GM10266 (cell line): ENCODE data around the gene ZNF219.
"Not testable (repeated sequence)": the region's sequence is repeated elsewhere in the genome, so short reads cannot be mapped to it uniquely, and the experiment has no call there.

ENCODE experiments used
- DNase-seq: peaks from one replicate; pipeline ENCODE4 v3.0.0; 2012; ENCODE audit errors: extremely low spot score
- CTCF ChIP-seq: IDR thresholded peaks from 2 replicates; pipeline ENCODE4 v1.5.1; 2012; ENCODE audit warnings: mild to moderate bottlenecking, low read depth; ENCODE audit not compliant: control insufficient read depth, insufficient read depth; ENCODE audit errors: missing control alignments

Gene ZNF219

GRCh38 chr14:21049271-21049673 lies 49.2 kb downstream of the ZNF219 start:
- no peak for TF ChIP-seq CTCF
- no peak for DNase-seq

- no peak for TF ChIP-seq CTCF
- DNase-seq = no peak
These were observed 49.8 kb downstream of the ZNF219 start for GRCh38 chr14:21048638-21049037.

GRCh38 chr14:21047378-21047781 lies 51.1 kb downstream of the ZNF219 start:
- DNase-seq = no peak
- no peak for TF ChIP-seq CTCF

GRCh38 chr14:21043974-21044618 lies 54.4 kb downstream of the ZNF219 start:
- TF ChIP-seq CTCF = no peak
- no peak for DNase-seq

- TF ChIP-seq CTCF = no peak
- DNase-seq = no peak
These were observed 55.0 kb downstream of the ZNF219 start for GRCh38 chr14:21043387-21043973.

- no peak for TF ChIP-seq CTCF
- no peak for DNase-seq
These were observed 55.5 kb downstream of the ZNF219 start for GRCh38 chr14:21042918-21043317.

GRCh38 chr14:21041676-21042433 lies 56.6 kb downstream of the ZNF219 start, which contains the start of gene RNASE7:
Gene RNASE7, plus strand, starts transcription at chr14:21042362. Its CDS starts 631 bp downstream, at chr14:21042993.
- TF ChIP-seq CTCF = no peak
- no peak for DNase-seq

GRCh38 chr14:21040941-21041340 lies 57.5 kb downstream of the ZNF219 start:
- DNase-seq = not testable (repeated sequence)
